ENCODE data around the gene CELSR1.
A peak's percentile ranks its signal among the peaks of the same experiment; 100 is the strongest.

CELSR1 gene, protein sequence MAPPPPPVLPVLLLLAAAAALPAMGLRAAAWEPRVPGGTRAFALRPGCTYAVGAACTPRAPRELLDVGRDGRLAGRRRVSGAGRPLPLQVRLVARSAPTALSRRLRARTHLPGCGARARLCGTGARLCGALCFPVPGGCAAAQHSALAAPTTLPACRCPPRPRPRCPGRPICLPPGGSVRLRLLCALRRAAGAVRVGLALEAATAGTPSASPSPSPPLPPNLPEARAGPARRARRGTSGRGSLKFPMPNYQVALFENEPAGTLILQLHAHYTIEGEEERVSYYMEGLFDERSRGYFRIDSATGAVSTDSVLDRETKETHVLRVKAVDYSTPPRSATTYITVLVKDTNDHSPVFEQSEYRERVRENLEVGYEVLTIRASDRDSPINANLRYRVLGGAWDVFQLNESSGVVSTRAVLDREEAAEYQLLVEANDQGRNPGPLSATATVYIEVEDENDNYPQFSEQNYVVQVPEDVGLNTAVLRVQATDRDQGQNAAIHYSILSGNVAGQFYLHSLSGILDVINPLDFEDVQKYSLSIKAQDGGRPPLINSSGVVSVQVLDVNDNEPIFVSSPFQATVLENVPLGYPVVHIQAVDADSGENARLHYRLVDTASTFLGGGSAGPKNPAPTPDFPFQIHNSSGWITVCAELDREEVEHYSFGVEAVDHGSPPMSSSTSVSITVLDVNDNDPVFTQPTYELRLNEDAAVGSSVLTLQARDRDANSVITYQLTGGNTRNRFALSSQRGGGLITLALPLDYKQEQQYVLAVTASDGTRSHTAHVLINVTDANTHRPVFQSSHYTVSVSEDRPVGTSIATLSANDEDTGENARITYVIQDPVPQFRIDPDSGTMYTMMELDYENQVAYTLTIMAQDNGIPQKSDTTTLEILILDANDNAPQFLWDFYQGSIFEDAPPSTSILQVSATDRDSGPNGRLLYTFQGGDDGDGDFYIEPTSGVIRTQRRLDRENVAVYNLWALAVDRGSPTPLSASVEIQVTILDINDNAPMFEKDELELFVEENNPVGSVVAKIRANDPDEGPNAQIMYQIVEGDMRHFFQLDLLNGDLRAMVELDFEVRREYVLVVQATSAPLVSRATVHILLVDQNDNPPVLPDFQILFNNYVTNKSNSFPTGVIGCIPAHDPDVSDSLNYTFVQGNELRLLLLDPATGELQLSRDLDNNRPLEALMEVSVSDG (N-terminal part only)

DNA sequence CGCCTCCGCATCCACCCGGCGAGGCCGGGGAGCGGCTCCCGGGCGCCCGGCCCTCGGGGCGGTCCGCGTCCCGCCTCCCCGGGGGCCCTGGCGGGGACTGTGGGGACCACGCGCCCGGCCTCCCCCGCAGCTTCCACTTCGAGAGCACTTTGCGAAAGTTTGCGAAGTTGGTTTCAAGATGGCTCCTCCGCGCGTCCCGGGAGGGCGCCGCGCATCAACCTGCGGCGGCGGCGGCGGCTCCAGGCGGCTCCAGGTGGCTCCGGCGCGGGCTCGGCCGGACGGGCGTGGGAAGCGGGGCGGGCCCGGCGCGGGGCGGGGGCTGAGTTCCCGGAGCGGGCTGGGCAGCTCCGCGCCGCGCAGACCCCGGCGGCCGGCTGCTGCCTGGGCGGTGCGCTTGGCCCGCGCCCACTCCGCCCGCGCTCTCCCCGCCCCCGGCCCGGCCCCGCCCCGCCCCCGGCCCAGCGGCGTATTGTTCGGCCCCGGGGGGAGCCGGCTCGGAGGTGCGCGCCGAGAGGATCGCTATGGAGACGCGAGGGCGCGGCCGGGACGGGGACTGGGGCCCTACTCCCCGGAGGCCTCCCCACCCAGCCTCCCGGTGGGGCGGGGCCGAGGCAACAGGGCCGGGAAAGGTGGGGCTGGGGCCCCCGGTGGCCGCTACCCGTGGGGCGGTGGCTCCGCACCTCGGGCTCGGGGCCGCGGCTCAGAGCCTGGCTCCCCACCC is at the start of gene CELSR1:
CELSR1 (minus strand) TSS at position 396 of the 721 bp plus-strand sequence. CDS start 450 bp downstream, outside the sequence.
- TF ChIP-seq, protein P1, sequence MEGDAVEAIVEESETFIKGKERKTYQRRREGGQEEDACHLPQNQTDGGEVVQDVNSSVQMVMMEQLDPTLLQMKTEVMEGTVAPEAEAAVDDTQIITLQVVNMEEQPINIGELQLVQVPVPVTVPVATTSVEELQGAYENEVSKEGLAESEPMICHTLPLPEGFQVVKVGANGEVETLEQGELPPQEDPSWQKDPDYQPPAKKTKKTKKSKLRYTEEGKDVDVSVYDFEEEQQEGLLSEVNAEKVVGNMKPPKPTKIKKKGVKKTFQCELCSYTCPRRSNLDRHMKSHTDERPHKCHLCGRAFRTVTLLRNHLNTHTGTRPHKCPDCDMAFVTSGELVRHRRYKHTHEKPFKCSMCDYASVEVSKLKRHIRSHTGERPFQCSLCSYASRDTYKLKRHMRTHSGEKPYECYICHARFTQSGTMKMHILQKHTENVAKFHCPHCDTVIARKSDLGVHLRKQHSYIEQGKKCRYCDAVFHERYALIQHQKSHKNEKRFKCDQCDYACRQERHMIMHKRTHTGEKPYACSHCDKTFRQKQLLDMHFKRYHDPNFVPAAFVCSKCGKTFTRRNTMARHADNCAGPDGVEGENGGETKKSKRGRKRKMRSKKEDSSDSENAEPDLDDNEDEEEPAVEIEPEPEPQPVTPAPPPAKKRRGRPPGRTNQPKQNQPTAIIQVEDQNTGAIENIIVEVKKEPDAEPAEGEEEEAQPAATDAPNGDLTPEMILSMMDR (IDR thresholded peaks at IDR 0.05): no peak
- peaks cover 33% of the 10 kb centered on the region for H3K9me3 Mint-ChIP-seq
- peaks cover 16% of the 10 kb centered on the region for H3K4me1 Mint-ChIP-seq
- peak within 1 kb of the TSS; percentile 71 for H3K4me3 Mint-ChIP-seq
- peaks cover 64% of the 10 kb centered on the region for H3K27me3 Mint-ChIP-seq (ENCODE audit: low read depth, poor library complexity)
- DNase-seq: peak; percentile 80
- no peak within 1 kb of the TSS for H3K27ac Mint-ChIP-seq
- peaks cover 27% of the 10 kb centered on the region for H3K36me3 Mint-ChIP-seq (ENCODE audit: low read depth)

DNA sequence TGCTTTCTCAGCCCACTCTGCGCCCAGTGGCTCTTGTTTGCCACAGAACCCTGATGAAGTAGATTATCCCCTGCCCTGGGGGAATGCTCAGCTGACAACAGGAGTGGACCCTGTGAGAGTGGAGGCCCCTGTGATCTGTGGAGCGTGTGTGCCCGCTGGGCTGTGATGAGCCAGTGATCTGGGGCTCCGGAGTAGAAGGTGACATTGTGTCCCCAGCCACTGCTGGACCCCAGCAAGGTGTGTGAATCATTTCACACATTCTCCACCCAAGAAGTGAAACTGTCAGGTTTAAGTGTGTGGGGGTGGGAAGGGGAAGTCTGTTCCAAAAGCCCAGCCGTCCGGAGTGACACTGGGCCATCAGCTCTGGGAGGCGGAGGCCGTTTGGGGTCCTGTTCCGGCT is 49.6 kb upstream of the CELSR1 start:
- Mint-ChIP-seq H3K4me3 (no peak overlapping the region), H3K27ac (no peak overlapping the region), H3K27me3 (ENCODE audit: low read depth, poor library complexity) (peaks cover 30% of the 10 kb centered on the region), H3K4me1 (peaks cover 62% of the 10 kb centered on the region), H3K9me3 (no peaks in the 10 kb centered on the region), H3K36me3 (ENCODE audit: low read depth) (peaks cover 10% of the 10 kb centered on the region)
- TF ChIP-seq, protein P1 (IDR thresholded peaks at IDR 0.05): no peak
- DNase-seq: no peak

DNA sequence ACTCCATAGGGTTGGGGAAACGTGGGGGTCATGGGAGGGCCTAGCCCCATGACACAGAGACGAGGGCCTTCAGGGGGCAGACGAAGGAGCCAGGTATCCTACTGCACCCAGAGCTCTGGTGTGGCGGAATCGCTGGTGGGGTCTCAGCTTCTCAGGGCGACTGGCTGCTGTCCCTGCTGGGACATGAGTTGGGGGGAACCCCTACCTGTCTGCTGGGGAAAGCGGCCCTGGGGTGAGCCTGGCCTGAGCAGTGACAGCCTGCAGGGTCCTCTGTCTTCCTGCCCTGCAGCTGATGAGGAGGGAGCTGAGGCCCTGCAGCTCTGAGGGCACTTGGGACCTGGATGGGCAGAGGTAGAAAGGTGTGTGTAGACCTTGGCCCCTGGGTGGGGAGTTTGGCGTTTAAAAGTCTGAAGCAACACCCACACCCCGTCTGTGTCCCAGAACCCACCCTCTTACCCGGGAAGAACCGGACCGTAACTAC is 49.2 kb upstream of the CELSR1 start:
- H3K4me1 Mint-ChIP-seq: peaks cover 61% of the 10 kb centered on the region
- TF ChIP-seq, protein P1 (IDR thresholded peaks at IDR 0.05): no peak
- H3K36me3 Mint-ChIP-seq (ENCODE audit: low read depth): peaks cover 10% of the 10 kb centered on the region
- H3K4me3 Mint-ChIP-seq: no peak overlapping the region
- H3K27ac Mint-ChIP-seq: no peak overlapping the region
- H3K27me3 Mint-ChIP-seq (ENCODE audit: low read depth, poor library complexity): peaks cover 30% of the 10 kb centered on the region
- H3K9me3 Mint-ChIP-seq: no peaks in the 10 kb centered on the region
- no peak for DNase-seq

DNA sequence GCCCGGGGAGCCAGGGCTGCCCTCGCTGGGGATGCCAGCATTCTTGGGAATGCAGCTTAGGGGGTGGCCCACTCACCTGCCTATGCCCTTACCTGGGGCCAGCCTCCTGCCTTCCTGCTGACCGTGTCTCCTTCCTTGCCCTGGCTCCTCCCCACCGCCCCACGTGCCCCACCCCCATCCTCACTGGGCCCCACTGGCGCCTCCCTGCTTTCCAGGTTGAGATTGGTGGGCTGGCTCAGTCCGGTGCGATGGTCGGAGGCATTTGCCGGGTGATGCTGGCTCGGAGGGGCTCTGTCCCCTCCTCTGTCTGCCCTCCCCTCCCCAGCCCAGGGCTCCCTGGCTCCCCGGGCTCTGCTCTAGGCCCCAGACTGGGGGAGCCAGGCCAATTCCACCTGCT is 48.7 kb upstream of the CELSR1 start:
- TF ChIP-seq, protein P1 (IDR thresholded peaks at IDR 0.05): no peak

More for the DNA sequence above, 48.7 kb upstream of the CELSR1 start:
- peaks cover 30% of the 10 kb centered on the region for H3K27me3 Mint-ChIP-seq (ENCODE audit: low read depth, poor library complexity)
- H3K4me3 Mint-ChIP-seq: no peak overlapping the region
- no peaks in the 10 kb centered on the region for H3K9me3 Mint-ChIP-seq
- no peak for DNase-seq
- peaks cover 10% of the 10 kb centered on the region for H3K36me3 Mint-ChIP-seq (ENCODE audit: low read depth)
- no peak overlapping the region for H3K27ac Mint-ChIP-seq
- H3K4me1 Mint-ChIP-seq: peaks cover 65% of the 10 kb centered on the region
